HK-2 (cell line): ENCODE data around the gene LPCAT2.

Source experiments
- DNase-seq: peaks from one replicate; pipeline ENCODE4 v3.0.0-alpha.2; 2018; ENCODE audit not compliant: unreplicated experiment

The LPCAT2 gene

GRCh38 chr16:55503726-55504550, 4.9 kb upstream of the LPCAT2 start:
- no peak for DNase-seq

GRCh38 chr16:55505333-55506015, 3.4 kb upstream of the LPCAT2 start:
- DNase-seq = no peak

DNA sequence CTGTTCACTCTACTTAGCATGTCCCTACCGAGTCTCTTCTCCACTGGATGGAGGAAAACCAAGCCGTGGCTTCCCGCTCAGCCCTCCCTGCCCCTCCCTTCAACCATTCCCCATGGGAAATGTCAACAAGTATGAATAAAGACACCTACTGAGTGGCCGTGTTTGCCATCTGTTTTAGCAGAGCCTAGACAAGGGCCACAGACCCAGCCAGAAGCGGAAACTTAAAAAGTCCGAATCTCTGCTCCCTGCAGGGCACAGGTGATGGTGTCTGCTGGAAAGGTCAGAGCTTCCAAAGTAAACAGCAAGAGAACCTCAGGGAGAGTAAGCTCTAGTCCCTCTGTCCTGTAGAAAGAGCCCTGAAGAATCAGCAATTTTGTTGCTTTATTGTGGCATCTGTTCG, 2.8 kb upstream of the LPCAT2 start:
- no peak for DNase-seq

GRCh38 chr16:55506708-55507107, 2.2 kb upstream of the LPCAT2 start:
- DNase-seq = no peak

DNA sequence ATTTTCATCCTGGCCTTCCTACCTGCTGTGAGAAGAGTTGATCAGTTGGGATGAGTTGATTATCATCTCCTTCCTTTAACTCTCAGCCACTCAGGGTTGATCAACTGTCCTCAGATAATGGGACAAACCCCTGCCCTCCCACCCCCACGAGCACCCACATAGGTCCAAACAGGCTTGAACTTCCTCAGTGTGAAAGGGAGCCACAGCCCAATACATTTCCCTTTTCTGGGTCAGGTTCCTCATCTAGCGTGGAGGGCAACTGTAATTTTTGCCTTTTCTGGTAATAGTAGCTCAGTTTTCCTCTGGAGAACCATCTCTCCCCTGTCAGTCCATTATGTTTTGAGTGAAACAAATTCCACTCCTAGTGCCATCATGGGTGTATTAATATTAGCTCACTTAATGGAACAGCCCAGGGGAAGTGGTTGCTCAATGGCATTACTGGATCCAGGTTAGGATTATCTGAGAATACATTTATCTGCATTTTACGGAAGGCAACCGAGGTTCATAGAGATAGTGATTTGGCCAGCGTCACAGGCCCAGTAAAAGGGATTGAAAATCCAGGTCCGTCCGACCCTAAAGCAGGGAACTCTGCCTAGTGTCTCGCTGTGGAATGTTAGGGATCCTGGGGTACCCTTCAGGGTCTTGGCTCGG, 476 bp upstream of the LPCAT2 start:
- no peak for DNase-seq

GRCh38 chr16:55510185-55510805, 1.4 kb downstream of the LPCAT2 start:
- DNase-seq = no peak

DNA sequence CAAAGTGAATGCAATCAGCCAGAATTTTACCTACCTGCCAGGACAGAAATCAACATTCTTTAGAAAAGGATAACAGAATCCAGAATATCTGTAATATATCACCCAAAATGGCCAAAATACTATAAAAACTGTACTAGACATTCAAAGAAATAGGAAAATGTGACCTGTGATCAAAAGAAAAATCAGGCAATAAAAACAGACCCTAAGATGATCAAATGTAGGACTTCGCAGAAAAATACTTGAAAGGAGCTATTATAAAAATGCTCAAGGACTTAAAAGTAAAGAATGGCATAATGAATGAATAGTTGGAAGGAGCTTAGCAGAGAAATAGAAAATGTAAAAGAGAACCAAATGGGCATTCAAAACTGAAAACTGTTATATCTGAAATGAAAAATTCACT, 4.1 kb downstream of the LPCAT2 start:
- no peak for DNase-seq

DNA sequence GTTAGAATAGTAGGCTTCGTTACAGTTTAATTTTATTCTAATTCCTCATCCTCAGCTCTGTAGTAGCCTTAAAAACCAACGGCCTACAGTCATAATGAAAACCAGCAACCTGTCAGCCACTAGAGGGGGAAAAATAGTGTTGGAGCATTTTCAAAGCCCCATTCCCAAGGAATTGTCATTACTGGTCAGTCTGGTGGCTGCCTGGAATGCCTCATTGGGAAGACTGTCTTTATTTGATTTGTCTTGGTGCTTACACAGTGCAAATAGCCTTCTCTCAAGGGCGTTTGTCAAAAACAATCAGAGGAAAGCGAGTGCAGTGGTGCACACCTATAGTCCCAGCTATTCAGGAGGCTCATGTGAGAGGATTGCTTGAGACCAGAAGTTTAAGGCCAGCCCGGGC, 4.7 kb downstream of the LPCAT2 start:
- DNase-seq = no peak

DNA sequence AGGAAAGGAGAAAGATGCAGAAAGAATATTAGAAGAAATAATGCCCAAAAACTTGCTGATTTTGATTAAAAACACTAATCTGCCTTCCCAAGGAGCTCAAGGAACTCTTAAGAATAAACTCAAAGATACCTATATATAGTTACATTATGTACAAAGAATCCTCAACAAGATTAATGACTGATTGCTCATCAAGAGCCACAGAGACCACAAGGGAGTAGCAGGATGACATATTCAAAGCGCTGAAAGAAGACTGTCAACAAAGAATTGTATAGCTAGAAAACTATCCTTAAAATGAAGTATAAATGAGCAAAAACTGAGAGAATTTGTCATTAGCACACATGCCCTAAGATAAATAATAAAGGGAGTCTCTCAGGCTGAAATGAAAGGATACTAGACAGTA, 6.2 kb downstream of the LPCAT2 start:
- no peak for DNase-seq

DNA sequence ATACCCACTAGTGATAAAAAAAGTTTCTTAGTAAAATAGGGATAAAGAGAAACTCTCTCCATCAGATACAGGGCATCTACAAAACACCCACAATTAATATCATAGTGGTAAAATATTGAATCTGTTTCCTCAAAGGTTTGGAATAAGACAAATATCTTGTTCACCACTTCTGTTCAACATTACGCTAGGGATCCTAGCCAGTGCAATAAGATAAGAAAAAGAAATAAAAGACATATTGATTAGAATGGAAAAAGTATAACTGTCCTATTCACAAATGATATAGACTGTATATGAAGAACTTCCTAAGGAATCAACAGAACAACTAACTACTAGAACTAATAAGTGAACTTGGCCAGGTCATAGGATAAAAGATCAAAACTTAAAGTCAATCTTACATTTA, 12.9 kb downstream of the LPCAT2 start:
- DNase-seq = no peak

DNA sequence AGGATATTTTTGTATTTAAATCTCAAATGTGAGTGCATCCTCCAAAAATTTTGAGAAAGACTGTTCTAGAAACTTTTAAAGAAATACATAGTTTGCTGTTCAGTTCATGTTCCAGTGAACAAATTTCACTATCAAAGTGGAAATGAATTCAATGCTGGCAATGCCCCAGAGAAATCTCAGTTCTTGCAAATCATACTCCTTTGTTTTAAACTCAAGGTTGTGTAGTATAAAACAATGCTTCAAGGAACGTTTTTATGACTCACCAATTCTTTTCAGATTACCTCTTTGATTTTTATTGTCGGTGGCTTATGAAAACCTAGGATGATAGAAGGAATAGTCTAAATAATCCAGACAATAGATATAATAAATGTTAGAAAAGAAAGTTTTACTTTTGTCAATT, 17.6 kb downstream of the LPCAT2 start:
- no peak for DNase-seq

- DNase-seq = no peak
Measured at GRCh38 chr16:55527885-55528284, 19.0 kb downstream of the LPCAT2 start.

GRCh38 chr16:55529018-55529417, 20.1 kb downstream of the LPCAT2 start:
- DNase-seq = no peak

GRCh38 chr16:55530316-55530856, 21.5 kb downstream of the LPCAT2 start:
- no peak for DNase-seq

GRCh38 chr16:55532227-55532626, 23.4 kb downstream of the LPCAT2 start:
- DNase-seq = no peak

- DNase-seq = no peak
Measured at GRCh38 chr16:55534756-55535155, 25.9 kb downstream of the LPCAT2 start.

- no peak for DNase-seq
Measured at GRCh38 chr16:55539049-55539448, 30.2 kb downstream of the LPCAT2 start.

DNA sequence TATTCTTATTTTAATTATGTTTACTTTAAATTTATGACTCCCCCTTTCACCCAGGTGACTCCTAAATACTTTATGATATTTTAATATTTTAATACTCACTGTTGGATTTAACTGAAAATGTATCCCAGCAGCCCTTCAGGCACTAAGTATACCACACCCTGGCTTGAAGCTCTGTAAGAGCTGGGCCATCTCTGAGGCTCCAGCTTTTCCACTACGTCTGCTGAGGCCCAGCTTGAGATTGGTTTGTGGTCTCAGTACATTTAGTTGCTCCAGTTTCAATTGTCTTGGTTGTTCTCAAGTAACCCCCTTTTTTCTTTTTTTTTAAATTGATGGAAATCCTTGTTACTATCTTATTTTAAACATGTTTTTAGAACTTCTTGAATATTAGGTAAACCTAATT, 30.6 kb downstream of the LPCAT2 start:
- DNase-seq = no peak

DNA sequence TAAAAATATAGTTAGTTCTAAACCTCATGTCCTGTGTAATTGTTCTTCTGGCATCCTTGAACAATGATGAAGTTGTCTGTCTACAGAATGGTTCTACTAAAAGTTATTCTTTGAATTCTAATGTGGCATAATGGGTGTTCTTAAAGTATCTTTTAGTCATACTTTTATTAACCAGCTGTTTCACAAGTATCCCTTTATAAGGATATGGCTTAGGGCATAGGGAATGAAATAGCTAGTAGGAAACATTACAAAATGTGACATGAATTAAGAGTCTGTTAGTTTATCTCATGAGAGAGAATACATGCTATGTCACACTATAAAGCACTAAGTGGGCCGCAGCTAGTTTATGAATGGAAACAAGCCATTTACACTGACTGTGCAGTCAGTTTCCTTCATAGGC, 31.3 kb downstream of the LPCAT2 start:
- no peak for DNase-seq

- DNase-seq = no peak
Measured at GRCh38 chr16:55542459-55543082, 33.7 kb downstream of the LPCAT2 start.

GRCh38 chr16:55543472-55543871, 34.6 kb downstream of the LPCAT2 start:
- DNase-seq = no peak

DNA sequence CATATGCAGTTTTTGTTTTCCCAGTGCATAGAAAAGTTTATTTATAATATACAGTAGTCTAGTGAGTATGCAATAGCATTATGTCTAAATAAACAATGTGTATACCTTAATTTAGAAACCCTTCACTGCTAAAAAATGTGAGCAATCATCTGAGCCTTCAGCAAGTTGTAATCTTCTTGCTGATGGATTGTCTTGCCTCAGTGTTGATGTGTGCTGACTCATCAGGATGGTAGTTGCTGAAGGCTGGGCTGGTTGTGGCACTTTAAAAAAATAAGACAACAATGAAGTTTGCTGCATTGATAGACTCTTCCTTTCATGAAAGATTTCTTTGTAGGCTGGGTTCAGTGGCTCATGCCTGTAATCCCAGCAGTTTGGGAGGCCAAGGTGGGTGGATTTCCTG, 43.7 kb downstream of the LPCAT2 start:
- DNase-seq = no peak
